Esophagus mucosa (tissue), 1 donor: ENCODE results near the gene ZNF286A. TPM values are rescaled to one million over a fixed set of nuclear protein-coding genes. Genes with fewer than 3 reads are reported as not detected.
"Not testable (repeated sequence)": the region's sequence is repeated elsewhere in the genome, so short reads cannot be mapped to it uniquely, and the experiment has no call there.

Source experiments
- ATAC-seq: fragments of 200-7000 bp; cut with Tn5 transposase; one replicate; pipeline ENCODE4 v1.9.1; 2020
- total RNA-seq: library from RNA; stranded (reverse); gene quantifications from one replicate; pipeline ENCODE4 v1.2.4, GENCODE V29; 2023
- donor health status: DM: yes; HTN: yes; CAD: no.

The ZNF286A gene
- total RNA-seq = 10.6 TPM

DNA sequence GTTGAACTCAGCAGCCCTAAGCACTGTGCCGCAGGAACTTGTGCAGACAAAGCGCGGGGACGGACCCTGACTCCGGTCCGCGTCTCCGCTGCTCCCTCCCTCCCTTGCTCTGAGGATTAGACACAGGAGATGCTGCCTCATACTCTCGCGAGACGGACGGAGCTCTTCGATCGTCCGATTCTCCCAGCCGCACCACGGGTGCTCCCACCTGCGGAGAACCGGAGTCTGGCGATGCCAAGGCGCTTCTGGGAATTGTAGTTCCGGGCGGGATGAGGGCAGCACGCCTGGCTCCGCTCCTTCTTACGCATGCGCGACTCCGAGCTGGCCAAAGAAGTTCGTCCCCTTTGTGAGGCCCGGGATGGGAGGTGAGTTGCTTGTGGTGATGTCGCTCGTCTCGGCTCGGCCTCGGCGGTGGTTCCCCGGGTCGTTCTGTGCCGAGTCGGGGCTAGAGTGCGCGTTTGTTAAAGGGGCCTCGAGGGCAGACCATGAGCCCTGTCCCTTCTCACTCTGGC is at the start of gene ZNF286A:
TSS of gene ZNF286A (plus strand) at position 340 of the 512 bp plus-strand sequence. CDS start 578 bp downstream, outside the sequence.
- ATAC-seq = peak; percentile 100

DNA sequence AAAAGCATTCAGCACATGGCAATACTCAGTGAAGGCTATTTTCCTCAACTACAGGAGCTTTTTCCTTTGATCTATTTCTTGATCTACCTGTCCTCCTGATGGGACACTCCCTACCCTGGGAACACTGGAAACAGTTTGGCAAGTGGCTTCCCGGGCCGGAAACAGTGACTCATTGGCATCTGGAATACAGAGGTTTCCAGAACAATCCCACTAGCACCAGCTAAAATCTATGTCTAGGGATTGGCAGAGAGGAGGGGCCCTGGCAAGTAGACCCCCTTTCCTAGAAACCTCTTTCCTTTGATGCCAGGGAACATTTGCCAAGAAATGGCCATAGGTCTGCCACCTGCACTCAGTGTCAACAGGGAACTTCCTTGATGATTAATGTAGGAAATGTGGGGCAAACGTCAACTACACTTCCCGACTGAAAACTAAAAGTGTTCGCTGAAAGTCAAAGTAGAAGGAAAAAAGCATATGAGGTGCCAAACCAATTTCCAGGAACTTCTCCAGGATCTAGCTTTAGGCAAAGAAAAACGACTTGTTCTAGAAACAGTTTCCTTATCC is 49.6 kb upstream of the ZNF286A start:
- peak; percentile 32 for ATAC-seq

GRCh38 chr17:15650741-15651582 is 48.6 kb upstream of the ZNF286A start:
- peak; percentile 0 for ATAC-seq

DNA sequence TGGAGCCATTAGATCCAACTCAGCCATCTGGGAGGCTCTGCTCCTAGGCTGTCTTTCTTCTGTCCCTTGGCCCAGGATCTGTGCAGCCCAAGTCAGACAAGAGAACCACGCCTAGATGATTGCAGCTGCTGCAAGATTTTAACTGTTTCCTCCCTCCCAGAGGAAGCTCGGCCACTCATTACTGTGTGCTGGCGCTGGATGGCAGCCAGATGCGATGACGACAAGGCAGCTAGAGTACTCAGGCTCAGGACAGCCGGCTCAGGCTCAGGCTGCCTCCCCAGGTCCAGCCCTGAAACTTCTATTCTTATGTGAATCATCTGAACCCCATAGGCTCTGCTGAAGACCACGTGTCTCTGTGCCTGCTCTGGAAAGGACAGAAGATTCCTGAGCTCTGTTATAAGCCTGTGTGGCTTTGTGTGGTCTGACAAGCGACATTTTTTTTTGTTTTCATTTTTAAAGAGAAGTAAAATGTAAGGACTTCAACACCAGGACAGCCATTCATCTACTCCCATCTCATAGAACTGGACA is 47.9 kb upstream of the ZNF286A start:
- peak; percentile 89 for ATAC-seq

GRCh38 chr17:15652960-15653359 is 46.6 kb upstream of the ZNF286A start:
- no peak for ATAC-seq

GRCh38 chr17:15654401-15654800 is 45.2 kb upstream of the ZNF286A start:
- ATAC-seq = not testable (repeated sequence)

DNA sequence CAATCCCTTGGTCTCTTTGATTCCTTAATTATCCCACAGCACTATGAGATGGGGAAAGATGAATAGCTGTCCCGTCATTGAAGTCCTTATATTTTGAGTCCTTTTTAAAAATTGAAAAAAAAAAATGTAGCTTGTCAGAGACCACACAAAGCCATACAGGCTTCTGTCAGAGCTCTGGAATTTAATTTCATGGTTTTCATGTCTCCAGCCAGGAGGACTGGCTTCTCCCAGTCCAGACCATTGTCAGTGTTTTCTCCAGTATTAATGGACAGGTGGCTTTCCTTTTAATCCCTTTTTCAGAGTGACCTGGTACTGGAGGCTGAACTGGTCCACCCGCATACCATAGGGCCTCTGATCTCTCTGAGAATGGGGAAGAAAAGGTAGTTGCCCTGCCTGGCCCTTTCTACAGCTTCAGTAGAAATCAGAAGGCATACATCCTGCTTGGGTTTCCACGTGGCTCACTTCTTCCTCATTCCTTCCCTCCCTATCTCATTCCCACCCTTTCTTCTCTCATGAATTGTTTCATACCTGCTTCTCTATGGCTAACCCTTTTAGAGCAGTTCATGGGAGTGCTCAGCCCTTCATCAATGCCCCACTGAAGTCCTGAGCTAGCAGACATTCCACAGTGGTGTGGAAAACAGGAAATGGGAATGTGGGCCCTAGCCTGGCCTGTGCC is 44.5 kb upstream of the ZNF286A start:
- ATAC-seq = peak; percentile 49

DNA sequence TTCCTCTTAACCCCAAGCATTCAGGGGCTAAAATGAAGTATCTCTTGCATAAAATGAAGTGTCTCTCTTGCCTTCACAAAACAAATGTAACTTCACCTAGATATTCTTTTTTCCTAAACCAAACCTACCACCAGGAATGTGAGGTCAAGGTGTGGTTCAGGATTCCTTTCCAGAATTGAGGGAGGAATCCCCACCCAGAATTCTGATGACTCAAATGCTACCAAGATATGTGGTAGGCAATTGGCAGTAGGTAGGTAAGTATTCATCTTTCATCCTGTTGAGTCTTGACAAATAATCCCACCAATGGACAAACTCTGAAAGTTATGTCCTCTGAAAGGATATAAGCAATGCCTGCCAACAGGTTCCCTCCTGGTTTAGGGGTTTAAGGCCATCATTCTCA is 41.7 kb upstream of the ZNF286A start:
- peak; percentile 53 for ATAC-seq

DNA sequence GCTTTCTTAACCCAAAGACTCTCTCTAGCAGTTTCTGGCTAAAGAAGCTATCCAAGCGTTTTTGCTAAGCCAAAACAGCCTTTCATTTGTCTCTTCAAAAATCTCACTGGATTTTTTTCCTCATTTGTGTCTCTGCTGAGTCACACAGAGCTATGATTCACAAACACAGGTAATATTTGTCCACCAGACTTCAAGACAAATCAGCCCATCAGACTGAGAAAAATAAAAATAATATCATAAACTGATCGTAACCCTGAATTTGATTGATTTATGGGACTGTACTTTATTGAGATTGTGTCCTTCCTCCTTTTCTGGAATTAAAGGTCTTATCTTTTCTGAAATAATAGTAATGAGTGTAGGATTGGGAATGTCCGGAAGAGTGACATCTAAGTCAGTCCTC is 41.3 kb upstream of the ZNF286A start:
- peak; percentile 18 for ATAC-seq

GRCh38 chr17:15659236-15659635 is 40.3 kb upstream of the ZNF286A start:
- no peak for ATAC-seq

DNA sequence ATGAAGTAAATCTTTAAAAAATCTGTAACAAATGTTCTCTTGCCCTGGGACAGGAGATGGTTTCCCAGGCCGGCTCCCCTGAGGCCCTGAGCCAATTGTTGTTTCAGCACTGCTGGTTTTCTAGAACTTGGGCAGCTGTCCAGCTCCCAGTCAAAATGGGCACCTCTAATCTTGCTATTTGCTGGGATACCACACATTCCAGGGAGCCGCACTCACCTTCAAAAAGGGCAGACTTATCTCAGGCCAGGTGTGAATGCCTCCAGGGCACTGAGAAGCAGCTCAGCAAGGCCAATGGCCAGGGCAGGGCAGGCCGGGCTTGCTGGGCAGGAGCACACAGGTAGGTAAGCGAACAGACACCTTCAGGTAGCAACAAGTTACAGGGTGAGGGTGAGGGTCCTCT is 39.9 kb upstream of the ZNF286A start:
- ATAC-seq = peak; percentile 48

GRCh38 chr17:15660077-15660476 is 39.5 kb upstream of the ZNF286A start:
- no peak for ATAC-seq

- ATAC-seq = peak; percentile 50
Measured at GRCh38 chr17:15662681-15663080, 36.9 kb upstream of the ZNF286A start.

- ATAC-seq = no peak
Measured at GRCh38 chr17:15663176-15663575, 36.4 kb upstream of the ZNF286A start.

- ATAC-seq = no peak
Measured at GRCh38 chr17:15663691-15664090, 35.9 kb upstream of the ZNF286A start.

GRCh38 chr17:15669526-15669925 is 30.0 kb upstream of the ZNF286A start:
- ATAC-seq = not testable (repeated sequence)

DNA sequence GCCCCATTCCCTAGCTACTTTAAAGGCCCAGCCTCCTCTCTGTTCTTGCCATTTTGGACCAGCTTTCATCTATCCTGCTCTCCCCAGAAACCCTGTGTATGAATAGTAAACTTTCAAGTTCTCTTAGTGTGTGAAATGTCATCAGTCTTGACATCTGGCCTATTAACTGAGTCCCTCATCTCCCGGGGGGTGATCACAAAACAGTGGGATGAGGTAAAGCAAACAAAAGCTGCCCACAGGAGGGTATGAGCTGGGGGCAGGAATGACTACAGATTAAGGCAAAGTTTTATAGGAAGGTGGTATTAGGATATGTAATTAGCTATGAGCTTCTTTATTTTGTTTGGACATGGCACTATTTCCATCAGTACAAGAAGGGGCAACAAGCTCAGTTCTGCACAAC is 24.9 kb upstream of the ZNF286A start:
- not testable (repeated sequence) for ATAC-seq

- ATAC-seq = not testable (repeated sequence)
Measured at GRCh38 chr17:15675991-15676390, 23.6 kb upstream of the ZNF286A start.

- not testable (repeated sequence) for ATAC-seq
Measured at GRCh38 chr17:15683135-15683534, 16.4 kb upstream of the ZNF286A start.

DNA sequence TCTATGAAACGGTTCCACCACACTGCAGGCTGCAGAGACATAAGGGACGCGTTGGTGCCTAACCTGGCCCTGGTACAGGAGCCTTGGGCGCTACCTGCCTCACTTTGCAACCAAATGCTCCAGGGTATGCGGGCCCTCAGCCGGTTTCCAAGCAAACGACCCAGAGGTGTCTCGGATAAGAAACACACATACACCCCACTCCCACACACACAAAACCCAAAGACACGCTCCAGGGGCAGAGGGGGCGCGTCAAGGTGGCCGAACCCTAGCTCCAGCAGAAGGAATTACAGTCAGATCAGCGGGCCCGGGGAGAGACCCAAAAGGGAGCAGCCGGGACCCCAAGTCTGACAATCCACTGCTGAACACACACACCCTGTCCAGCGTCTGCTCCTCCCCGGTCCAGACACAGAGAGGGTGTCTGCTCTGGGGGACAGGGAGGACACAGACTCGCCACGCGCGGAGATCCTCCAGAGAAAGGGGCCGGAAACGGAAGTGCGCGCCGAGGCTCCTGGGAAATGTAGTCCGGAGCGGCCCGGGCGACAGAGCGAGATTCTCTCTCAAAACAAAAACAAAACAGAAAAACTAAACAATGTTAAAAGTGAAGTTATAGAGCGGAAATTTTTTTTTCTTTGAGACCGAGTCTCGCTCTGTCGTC is 15.6 kb upstream of the ZNF286A start, which contains the start of gene TRIM16:
TSS of gene TRIM16 (minus strand) at position 488 of the 655 bp plus-strand sequence. CDS start 32,702 bp downstream, outside the sequence.
- peak; percentile 84 for ATAC-seq

- ATAC-seq = not testable (repeated sequence)
Measured at GRCh38 chr17:15687494-15687893, 12.1 kb upstream of the ZNF286A start.

GRCh38 chr17:15698967-15699366 is 585 bp upstream of the ZNF286A start:
- not testable (repeated sequence) for ATAC-seq
